Measurements from ENCODE around the gene OSCP1. TPM values are rescaled to one million over a fixed set of nuclear protein-coding genes. Genes with fewer than 3 reads are reported as not detected.
"Not testable (repeated sequence)": the region's sequence is repeated elsewhere in the genome, so short reads cannot be mapped to it uniquely, and the experiment has no call there.

The OSCP1 gene
- total RNA-seq, 1 experiment from 2014 or later: 5.7 TPM

DNA sequence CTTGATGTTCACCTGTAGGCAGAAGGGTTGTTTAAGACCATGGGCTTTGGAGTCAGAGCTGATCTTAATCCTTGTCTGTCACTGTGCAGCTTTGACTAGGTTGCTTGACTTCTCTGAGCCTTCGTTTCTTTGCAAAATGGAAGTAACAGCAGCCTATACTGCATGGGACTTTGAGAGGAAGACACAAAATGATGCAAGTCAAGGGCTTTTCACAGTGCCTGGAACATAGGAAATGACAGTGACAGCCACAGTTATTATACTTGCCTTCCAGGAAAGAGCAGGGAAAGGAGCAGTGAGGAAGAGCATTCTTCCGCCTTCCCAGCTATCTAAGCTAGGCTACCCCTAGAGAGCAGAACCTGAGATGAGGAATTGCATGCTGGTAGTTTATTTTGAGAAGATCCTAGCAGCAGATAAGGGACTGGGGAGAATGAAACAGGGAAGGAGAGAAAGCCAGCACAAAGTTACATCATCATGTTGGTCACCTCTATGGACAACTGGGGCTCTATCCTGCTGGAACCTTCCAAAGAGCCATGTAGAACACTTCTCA lies 29.3 kb upstream of the OSCP1 start:
- H3K4me3 ChIP-seq: no peak overlapping the region
- DNase-seq: no peak
- H3K27me3 ChIP-seq: no peaks in the 10 kb centered on the region

GRCh38 chr1:36477615-36478014 lies 27.4 kb upstream of the OSCP1 start:
- not testable (repeated sequence) for H3K27me3 ChIP-seq, DNase-seq, H3K36me3 ChIP-seq, H3K9me3 ChIP-seq, H3K4me3 ChIP-seq

More for the DNA sequence above, 29.3 kb upstream of the OSCP1 start:
- Histone ChIP-seq H3K36me3 (no peaks in the 10 kb centered on the region), H3K9me3 (no peaks in the 10 kb centered on the region)

- Histone ChIP-seq H3K27me3 (no peaks in the 10 kb centered on the region), H3K9me3 (no peaks in the 10 kb centered on the region), H3K36me3 (no peaks in the 10 kb centered on the region), H3K4me3 (no peak overlapping the region)
- no peak for DNase-seq
Observed at GRCh38 chr1:36476945-36477344, 26.7 kb upstream of the OSCP1 start.

DNA sequence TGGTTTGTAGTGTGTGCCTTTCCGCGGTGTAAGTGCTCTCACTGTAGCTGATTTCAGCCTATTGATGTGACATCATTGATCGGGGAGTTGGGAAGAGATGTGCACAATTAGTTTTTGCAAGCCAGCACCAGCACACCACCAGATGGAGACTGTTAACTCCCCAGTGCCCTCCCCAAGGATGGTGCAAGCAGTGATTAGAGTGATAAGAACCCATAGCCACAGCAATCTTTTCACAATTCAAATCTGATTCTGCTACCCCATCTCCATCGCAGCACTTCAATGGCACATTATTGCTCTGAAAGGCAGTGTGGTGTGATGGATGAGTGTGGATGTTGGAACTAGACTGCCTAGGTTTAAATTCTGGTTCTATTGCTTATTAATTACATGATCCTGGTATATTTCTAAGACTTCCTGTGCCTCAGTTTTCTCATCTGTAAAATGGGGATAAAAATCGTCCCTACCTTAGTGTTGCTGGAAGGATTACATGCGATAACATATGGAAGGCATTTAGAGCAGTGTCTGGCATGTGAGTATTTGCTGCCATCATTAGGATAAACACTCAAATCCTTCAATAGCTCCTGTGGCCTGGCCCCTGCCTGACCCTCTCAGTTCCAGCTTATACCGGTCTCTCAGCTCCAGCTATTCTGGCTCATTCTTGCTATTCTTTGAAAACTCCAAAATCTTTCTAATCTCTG lies 25.8 kb upstream of the OSCP1 start:
- H3K4me3 ChIP-seq: no peak overlapping the region
- no peaks in the 10 kb centered on the region for H3K36me3 ChIP-seq
- DNase-seq: no peak
- no peaks in the 10 kb centered on the region for H3K27me3 ChIP-seq
- no peaks in the 10 kb centered on the region for H3K9me3 ChIP-seq

DNA sequence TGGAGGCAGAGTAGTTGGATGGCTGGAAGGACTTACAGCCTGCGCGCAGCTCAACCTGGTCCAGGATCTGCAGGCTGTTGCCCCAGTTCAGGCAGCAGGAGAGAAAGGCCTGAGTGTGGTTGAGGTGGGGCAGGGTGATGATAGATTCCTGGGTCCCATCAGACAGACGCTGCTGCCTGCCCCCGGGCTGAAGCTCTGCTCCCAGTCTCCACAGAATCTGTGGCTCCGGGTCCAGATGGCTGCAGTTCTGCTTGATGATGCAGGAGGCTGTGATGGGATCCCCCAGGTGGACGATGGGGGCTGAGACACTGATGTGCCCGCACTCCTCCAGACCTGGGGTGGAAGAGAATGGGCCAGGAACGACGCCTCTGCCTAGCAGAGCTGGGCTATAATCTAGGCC lies 25.1 kb upstream of the OSCP1 start:
- Histone ChIP-seq H3K27me3 (no peaks in the 10 kb centered on the region), H3K36me3 (no peaks in the 10 kb centered on the region), H3K9me3 (no peaks in the 10 kb centered on the region), H3K4me3 (no peak overlapping the region)
- no peak for DNase-seq

- Histone ChIP-seq H3K4me3 (no peak overlapping the region), H3K9me3 (no peaks in the 10 kb centered on the region), H3K27me3 (no peaks in the 10 kb centered on the region), H3K36me3 (no peaks in the 10 kb centered on the region)
- DNase-seq: no peak
Observed at GRCh38 chr1:36472656-36473055, 22.4 kb upstream of the OSCP1 start.

DNA sequence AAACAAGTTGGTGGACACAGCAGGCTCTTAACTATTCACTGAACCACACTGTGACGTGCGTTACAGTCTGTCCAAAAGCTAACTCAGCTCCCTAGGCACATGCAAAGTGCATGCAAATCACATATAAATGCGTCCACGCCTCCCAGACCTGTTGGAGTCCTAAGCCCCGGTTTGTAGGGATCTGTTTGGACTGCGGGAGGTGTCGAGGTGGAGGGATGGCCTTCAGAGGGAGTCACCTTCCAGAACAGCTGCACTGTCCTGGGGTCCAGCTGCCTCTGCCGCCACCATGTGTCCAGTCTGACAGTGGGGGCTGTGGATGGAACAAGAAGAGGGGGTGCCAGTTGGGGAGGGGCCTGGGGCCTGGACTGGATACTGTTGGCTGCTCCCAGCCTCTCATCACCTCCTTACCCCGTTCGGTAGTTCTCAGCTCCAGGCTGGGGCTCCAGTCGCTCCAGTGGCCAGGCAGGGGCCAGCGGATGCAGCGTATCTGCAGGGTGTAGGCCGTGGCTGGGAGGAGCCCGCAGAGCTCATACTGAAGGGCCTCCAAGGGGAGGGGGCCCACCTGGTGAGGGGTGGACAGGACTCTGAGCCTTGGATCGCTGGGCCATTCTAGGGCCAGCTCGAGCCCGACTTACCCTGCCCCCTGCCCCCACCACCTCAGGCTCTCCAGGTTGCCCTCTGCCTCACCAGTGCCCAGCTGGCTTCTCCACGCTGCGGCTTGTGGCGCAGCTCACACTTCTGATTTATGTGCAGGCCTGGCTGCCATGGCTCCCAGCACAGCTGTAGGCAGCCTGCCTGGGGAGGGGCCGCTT lies 21.8 kb upstream of the OSCP1 start:
- no peaks in the 10 kb centered on the region for H3K27me3 ChIP-seq
- no peak for DNase-seq

DNA sequence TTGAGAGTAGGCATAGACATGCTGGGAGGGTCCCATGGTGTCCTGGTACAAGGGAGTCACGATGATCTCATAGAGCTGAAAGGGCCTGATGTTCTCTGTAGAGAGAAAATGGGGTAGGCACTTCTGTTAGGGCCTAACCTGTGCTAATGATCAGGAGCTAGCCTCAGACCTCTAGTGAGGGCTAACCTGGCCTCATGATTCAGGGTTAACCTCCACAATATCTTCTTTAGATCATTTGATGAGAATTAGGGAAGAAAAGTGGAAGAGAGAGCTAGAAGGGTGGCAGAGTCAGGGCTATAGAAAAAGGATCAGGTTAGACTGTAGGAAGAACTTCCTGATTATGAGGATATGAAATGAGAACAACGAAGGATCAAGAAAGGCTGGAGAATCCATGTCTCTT lies 18.9 kb upstream of the OSCP1 start:
- no peaks in the 10 kb centered on the region; the same call in 1 of the 2 replicates for H3K9me3 ChIP-seq
- DNase-seq: no peak
- no peaks in the 10 kb centered on the region; the same call in 1 of the 2 replicates for H3K36me3 ChIP-seq
- no peak overlapping the region for H3K4me3 ChIP-seq
- no peaks in the 10 kb centered on the region for H3K27me3 ChIP-seq

More for the DNA sequence above, 21.8 kb upstream of the OSCP1 start:
- Histone ChIP-seq H3K4me3 (no peak overlapping the region), H3K9me3 (no peaks in the 10 kb centered on the region), H3K36me3 (no peaks in the 10 kb centered on the region)

DNA sequence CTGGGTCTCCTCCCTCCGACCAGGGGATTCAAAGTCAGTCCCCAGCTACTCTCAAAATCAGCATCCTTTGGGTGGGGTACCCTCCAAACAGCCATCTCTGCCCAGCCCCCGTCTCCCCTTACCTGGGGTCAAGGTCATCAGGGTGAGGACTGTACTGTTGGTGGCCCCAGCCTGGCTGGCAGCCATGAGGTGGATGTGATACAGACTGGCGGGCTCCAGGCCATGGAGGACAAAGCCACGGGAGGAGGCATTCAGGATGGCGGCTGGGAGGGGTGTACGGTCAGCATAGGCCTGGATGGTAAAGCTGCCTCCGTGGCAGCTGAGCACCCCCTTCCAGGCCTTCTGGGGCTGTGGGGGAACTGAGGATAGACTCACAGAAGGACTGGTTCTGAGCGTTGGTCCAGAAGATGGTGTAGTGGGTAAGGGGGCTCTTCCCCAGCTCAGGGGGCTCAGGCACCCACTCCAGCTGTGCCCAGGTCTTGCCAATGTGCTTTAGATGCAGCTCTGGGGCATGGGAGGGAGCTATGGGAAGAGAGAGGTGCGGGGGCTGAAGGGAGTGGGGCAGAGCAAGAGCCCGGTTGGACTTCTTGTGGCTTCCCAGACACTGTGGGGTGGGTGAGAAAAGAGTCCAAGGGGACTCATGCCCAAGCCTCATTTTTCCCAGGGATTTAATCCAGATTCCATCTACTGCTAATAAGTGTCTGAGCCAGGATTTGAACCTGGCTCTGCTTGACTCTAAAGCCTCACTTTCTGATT lies 17.6 kb upstream of the OSCP1 start:
- H3K36me3 ChIP-seq: peaks cover 3% of the 10 kb centered on the region; the same call in 1 of the 2 replicates
- no peak for DNase-seq
- H3K27me3 ChIP-seq: no peaks in the 10 kb centered on the region
- no peak overlapping the region for H3K4me3 ChIP-seq
- no peaks in the 10 kb centered on the region; the same call in 1 of the 2 replicates for H3K9me3 ChIP-seq

DNA sequence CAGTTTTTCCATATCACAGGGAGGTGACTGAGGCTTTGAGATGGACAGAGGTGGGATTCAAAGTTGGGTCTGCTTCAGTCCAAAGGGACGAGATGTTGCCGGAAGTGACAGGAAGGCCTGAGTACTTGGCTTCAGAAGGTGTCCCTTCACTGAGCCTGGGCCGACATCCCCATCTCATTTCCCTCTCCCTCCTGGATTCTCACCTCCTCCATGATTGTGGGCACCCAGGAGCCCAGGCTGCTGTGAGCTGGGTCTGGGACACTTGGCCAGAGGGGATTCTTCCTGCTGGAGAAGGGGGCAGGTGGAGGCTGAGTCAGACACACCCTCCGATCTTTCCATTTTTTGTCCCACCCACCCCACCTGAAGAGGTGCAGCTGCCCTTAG lies 16.8 kb upstream of the OSCP1 start:
- Histone ChIP-seq H3K36me3 (peaks cover 9% of the 10 kb centered on the region), H3K27me3 (no peaks in the 10 kb centered on the region), H3K4me3 (no peak overlapping the region), H3K9me3 (no peaks in the 10 kb centered on the region; the same call in 1 of the 2 replicates)
- DNase-seq: no peak

DNA sequence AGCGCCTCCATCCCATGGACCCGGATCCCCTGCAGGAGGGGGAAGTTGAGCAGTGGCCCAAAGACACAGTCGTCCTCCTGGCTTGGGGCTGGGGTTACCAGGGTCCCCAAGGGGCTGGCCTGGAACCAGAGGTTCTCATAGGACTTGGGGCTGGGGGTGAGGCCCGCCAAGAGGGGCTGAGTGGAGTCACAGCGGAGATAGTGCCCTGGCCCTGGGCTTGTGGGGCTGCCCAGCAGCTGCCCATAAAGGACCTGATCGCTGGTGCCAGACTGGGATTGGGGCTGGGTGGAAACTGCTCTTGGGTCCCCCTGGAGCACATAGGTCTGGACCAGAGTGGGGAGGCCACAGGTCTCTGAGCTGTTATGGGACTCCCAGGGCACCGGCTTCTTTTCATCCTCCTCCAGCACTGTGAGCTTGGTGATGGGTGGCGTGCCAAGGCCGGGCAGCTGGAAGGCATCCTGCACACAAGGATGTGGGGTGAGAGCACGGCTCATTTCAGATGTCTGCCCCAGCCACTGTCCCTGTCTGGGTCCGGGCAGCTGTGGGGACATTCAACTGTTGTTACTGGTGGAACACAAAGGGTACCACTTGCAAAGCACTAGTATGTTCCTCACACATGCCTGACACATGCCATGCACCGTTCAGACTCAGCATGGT lies 16.2 kb upstream of the OSCP1 start:
- H3K36me3 ChIP-seq: peaks cover 12% of the 10 kb centered on the region
- no peaks in the 10 kb centered on the region; the same call in 1 of the 2 replicates for H3K9me3 ChIP-seq
- H3K27me3 ChIP-seq: no peaks in the 10 kb centered on the region
- no peak for DNase-seq
- H3K4me3 ChIP-seq: no peak overlapping the region

DNA sequence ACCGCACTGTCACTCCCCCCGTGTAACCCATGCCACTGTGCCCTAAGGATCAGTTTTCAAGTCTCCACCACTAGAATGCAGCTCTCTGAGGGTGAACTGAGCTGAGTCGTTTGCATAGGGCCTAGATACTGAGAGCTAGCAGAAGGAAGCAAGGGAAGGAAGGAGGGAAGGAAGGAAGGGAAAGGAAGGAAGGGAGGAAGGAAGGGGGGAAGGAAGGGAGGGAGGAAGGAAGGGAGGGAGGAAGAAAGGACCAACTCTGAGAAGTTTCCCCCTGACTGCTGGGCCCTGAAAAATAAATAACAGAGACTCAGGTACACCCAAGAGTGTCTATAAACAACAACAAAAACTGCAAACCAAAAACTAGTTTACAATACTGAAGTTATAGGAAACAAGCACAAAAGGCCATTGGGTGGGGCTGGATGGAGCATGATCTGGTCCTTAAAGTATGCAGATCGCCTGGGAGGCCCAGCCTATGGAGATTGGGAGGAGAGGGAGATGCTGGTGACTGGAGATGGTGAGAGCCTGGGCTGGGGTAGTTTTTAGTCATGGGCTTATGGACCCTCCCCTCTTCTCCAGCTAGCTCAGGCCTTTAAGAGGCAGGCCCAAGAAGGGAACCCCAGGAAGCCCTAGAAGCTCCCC lies 15.6 kb upstream of the OSCP1 start:
- H3K36me3 ChIP-seq: peaks cover 17% of the 10 kb centered on the region
- peak; percentile 34 for DNase-seq
- no peaks in the 10 kb centered on the region; the same call in 1 of the 2 replicates for H3K9me3 ChIP-seq
- no peaks in the 10 kb centered on the region for H3K27me3 ChIP-seq
- no peak overlapping the region for H3K4me3 ChIP-seq

DNA sequence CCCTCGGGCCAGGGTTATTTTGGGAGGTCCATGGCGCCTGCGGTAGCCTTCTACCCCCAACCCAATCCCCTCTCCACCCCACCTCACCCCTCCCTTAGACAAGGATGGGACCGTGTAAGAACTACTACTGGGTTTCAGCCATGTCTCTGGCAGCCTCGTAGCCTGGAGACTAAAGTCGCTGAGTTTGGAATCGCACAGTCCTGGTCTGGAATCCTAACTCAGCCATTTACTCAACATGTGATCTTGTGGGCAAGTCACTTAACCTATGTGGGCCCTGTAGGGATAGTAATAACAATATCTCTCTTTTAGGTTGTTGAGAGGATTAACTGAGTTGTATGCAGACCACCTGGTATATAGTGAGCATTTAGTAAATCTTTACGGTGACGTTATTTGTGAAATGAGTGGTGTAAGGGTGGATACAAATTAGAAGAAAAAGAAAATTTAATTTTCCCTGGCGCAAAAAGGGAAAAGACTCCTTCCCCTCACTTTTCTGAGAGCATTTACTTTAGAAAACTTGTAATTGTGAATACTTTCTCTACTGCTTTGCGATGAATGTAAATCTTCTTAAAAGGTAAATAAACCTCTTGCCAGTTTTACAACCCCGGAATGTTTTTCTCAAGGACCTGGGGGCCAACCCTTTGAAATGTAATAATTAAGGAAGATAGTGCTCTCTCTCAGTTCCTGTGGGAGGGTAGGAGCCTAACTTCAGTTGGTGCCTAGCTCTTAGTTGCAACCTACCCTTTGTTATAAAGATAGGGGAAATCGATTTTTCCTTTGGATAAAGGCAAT lies 14.5 kb upstream of the OSCP1 start:
- DNase-seq: no peak
- peak overlapping the region; percentile 100 for H3K4me3 ChIP-seq
- H3K9me3 ChIP-seq: no peaks in the 10 kb centered on the region; the same call in 1 of the 2 replicates
- peaks cover 25% of the 10 kb centered on the region for H3K36me3 ChIP-seq
- H3K27me3 ChIP-seq: no peaks in the 10 kb centered on the region

GRCh38 chr1:36463803-36464604 lies 13.8 kb upstream of the OSCP1 start, which contains the start of gene MRPS15:
TSS of gene MRPS15 (minus strand) at chr1:36464384. CDS start at chr1:36464275, 109 bp downstream.
- Histone ChIP-seq H3K27me3 (no peaks in the 10 kb centered on the region), H3K4me3 (peak within 1 kb of the TSS; percentile 100), H3K36me3 (peaks cover 27% of the 10 kb centered on the region), H3K9me3 (no peaks in the 10 kb centered on the region; the same call in 1 of the 2 replicates)
- DNase-seq: peak; percentile 94

All from MG63 (cell line).